HG02678 (cell line): ENCODE data around the gene FLII.
"Not testable (repeated sequence)": the region's sequence is repeated elsewhere in the genome, so short reads cannot be mapped to it uniquely, and the experiment has no call there.

ENCODE experiments used
- ATAC-seq: cut with Tn5 transposase; IDR thresholded peaks from one replicate; pipeline ENCODE4 v1.9.1; 2021; ENCODE audit warnings: mild to moderate bottlenecking, moderate library complexity; ENCODE audit not compliant: unreplicated experiment

FLII gene

GRCh38 chr17:18258356-18259038 is at the start of gene FLII:
Gene FLII, minus strand, starts transcription at chr17:18258738. Its CDS starts 48 bp downstream, at chr17:18258690.
- peak; percentile 30 for ATAC-seq

- not testable (repeated sequence) for ATAC-seq
Measured at GRCh38 chr17:18303206-18303605, 44.7 kb upstream of the FLII start.

GRCh38 chr17:18300725-18301480 is 42.4 kb upstream of the FLII start:
- no peak for ATAC-seq

- ATAC-seq = not testable (repeated sequence)
Measured at GRCh38 chr17:18298061-18298460, 39.5 kb upstream of the FLII start.

GRCh38 chr17:18291718-18292540 is 33.4 kb upstream of the FLII start:
- ATAC-seq = no peak

GRCh38 chr17:18285296-18285695 is 26.8 kb upstream of the FLII start:
- no peak for ATAC-seq

- no peak for ATAC-seq
Measured at GRCh38 chr17:18281788-18282187, 23.2 kb upstream of the FLII start.

- ATAC-seq = no peak
Measured at GRCh38 chr17:18280766-18281371, 22.3 kb upstream of the FLII start.

- ATAC-seq = no peak
Measured at GRCh38 chr17:18280249-18280648, 21.7 kb upstream of the FLII start.

- ATAC-seq = no peak
Measured at GRCh38 chr17:18278867-18279266, 20.3 kb upstream of the FLII start.

- no peak for ATAC-seq
Measured at GRCh38 chr17:18277076-18277475, 18.5 kb upstream of the FLII start.

- no peak for ATAC-seq
Measured at GRCh38 chr17:18270046-18270931, 11.8 kb upstream of the FLII start.

GRCh38 chr17:18267927-18268711 is 9.6 kb upstream of the FLII start:
- ATAC-seq = no peak

- no peak for ATAC-seq
Measured at GRCh38 chr17:18267366-18267765, 8.8 kb upstream of the FLII start.

GRCh38 chr17:18263885-18264682 is 5.5 kb upstream of the FLII start:
- no peak for ATAC-seq

GRCh38 chr17:18262641-18263040 is 4.1 kb upstream of the FLII start:
- no peak for ATAC-seq

GRCh38 chr17:18262111-18262510 is 3.6 kb upstream of the FLII start:
- ATAC-seq = no peak

GRCh38 chr17:18261659-18262058 is 3.1 kb upstream of the FLII start:
- ATAC-seq = no peak

GRCh38 chr17:18261146-18261515 is 2.6 kb upstream of the FLII start:
- no peak for ATAC-seq
